Loucy (cell line): ENCODE measurements around the gene ZBTB11.

Source experiments
- H2AFZ ChIP-seq: fragments of 200-600 bp; sonication (generic); 2 replicates; pipeline ENCODE4 v1.6.0; 2016; ENCODE audit warnings: antibody characterized with exemption, mild to moderate bottlenecking, low read length, moderate library complexity
- H3F3A ChIP-seq: fragments of 200-600 bp; 2 replicates; pipeline ENCODE4 v1.6.0; 2016; ENCODE audit warnings: antibody characterized with exemption, low read depth, mild to moderate bottlenecking
- H3K27me3 ChIP-seq: fragments of 200-600 bp; sonication (generic); 2 replicates; pipeline ENCODE4 v1.6.1; 2014; ENCODE audit warnings: low read length, mild to moderate bottlenecking; ENCODE audit not compliant: insufficient read depth, poor library complexity, severe bottlenecking
- H3K36me3 ChIP-seq: fragments of 200-600 bp; sonication (generic); 2 replicates; pipeline ENCODE4 v1.6.1; 2016; ENCODE audit warnings: low read length; ENCODE audit not compliant: insufficient read depth
- H3K4me1 ChIP-seq: fragments of 200-600 bp; sonication (generic); 2 replicates; pipeline ENCODE4 v1.5.1; 2014; ENCODE audit warnings: low read length, mild to moderate bottlenecking; ENCODE audit not compliant: insufficient read depth, poor library complexity, severe bottlenecking
- H3K4me2 ChIP-seq: fragments of 200-600 bp; sonication (generic); 2 replicates; pipeline ENCODE4 v1.6.0; 2014; ENCODE audit warnings: antibody characterized with exemption, low read length, low read depth, mild to moderate bottlenecking; ENCODE audit not compliant: poor library complexity, severe bottlenecking
- H3K4me3 ChIP-seq: fragments of 200-600 bp; sonication (generic); 2 replicates; pipeline ENCODE4 v1.5.1; 2014; ENCODE audit warnings: low read length, mild to moderate bottlenecking, mixed read lengths; ENCODE audit not compliant: poor library complexity, severe bottlenecking
- H3K79me2 ChIP-seq: fragments of 200-600 bp; sonication (generic); 2 replicates; pipeline ENCODE4 v1.6.1; 2014; ENCODE audit warnings: low read length; ENCODE audit not compliant: insufficient read depth
- H3K9ac ChIP-seq: fragments of 200-600 bp; sonication (generic); 2 replicates; pipeline ENCODE4 v1.6.0; 2014; ENCODE audit warnings: mild to moderate bottlenecking, low read depth, low read length, moderate library complexity; ENCODE audit not compliant: poor library complexity, severe bottlenecking
- H3K9me2 ChIP-seq: fragments of 200-600 bp; sonication (generic); replicated peaks from 2 replicates; pipeline ENCODE4 v1.6.1; 2016; ENCODE audit warnings: low read depth, low read length, mixed read lengths
- H3K9me3 ChIP-seq: fragments of 200-600 bp; sonication (generic); 2 replicates; pipeline ENCODE4 v1.6.1; 2014; ENCODE audit warnings: mild to moderate bottlenecking, antibody characterized with exemption, low read length, low read depth; ENCODE audit not compliant: insufficient read depth
- H4K20me1 ChIP-seq: fragments of 200-600 bp; sonication (generic); 2 replicates; pipeline ENCODE4 v1.6.0; 2014; ENCODE audit warnings: antibody characterized with exemption, low read length, mild to moderate bottlenecking; ENCODE audit not compliant: insufficient read depth, poor library complexity, severe bottlenecking
- EZH2phosphoT487 ChIP-seq: fragments of 200-600 bp; IDR thresholded peaks from 2 replicates; pipeline ENCODE4 v1.6.1; 2018; ENCODE audit warnings: antibody characterized with exemption, mild to moderate bottlenecking, moderate library complexity, borderline replicate concordance
- TF ChIP-seq, protein P1 (sequence below): fragments of 200-600 bp; sonication (generic); conservative IDR thresholded peaks from 2 replicates; pipeline ENCODE4 v1.5.1; 2014; ENCODE audit warnings: mild to moderate bottlenecking, antibody characterized with exemption, low read length

Gene ZBTB11

GRCh38 chr3:101674518-101674917 is 2.4 kb downstream of the ZBTB11 start:
- peaks cover 35% of the 10 kb centered on the region for H3K4me1 ChIP-seq
- H3K9me3 ChIP-seq, result no peaks in the 10 kb centered on the region
- H3K9ac ChIP-seq, result peak overlapping the region; percentile 79
- H3K27me3 ChIP-seq, result no peaks in the 10 kb centered on the region
- no peak for TF ChIP-seq EZH2phosphoT487
- TF ChIP-seq, protein P1, sequence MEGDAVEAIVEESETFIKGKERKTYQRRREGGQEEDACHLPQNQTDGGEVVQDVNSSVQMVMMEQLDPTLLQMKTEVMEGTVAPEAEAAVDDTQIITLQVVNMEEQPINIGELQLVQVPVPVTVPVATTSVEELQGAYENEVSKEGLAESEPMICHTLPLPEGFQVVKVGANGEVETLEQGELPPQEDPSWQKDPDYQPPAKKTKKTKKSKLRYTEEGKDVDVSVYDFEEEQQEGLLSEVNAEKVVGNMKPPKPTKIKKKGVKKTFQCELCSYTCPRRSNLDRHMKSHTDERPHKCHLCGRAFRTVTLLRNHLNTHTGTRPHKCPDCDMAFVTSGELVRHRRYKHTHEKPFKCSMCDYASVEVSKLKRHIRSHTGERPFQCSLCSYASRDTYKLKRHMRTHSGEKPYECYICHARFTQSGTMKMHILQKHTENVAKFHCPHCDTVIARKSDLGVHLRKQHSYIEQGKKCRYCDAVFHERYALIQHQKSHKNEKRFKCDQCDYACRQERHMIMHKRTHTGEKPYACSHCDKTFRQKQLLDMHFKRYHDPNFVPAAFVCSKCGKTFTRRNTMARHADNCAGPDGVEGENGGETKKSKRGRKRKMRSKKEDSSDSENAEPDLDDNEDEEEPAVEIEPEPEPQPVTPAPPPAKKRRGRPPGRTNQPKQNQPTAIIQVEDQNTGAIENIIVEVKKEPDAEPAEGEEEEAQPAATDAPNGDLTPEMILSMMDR, result no peak
- H3K4me2 ChIP-seq, result peak overlapping the region; percentile 97
- peaks cover 18% of the 10 kb centered on the region for H4K20me1 ChIP-seq
- peaks cover 46% of the 10 kb centered on the region for H3K79me2 ChIP-seq
- H3F3A ChIP-seq, result no peaks in the 10 kb centered on the region
- H3K36me3 ChIP-seq, result peaks cover 5% of the 10 kb centered on the region; the same call in 1 of the 2 replicates
- peak overlapping the region; percentile 87 for H3K4me3 ChIP-seq
- H2AFZ ChIP-seq, result no peak overlapping the region
- H3K9me2 ChIP-seq, result no peaks in the 10 kb centered on the region

DNA sequence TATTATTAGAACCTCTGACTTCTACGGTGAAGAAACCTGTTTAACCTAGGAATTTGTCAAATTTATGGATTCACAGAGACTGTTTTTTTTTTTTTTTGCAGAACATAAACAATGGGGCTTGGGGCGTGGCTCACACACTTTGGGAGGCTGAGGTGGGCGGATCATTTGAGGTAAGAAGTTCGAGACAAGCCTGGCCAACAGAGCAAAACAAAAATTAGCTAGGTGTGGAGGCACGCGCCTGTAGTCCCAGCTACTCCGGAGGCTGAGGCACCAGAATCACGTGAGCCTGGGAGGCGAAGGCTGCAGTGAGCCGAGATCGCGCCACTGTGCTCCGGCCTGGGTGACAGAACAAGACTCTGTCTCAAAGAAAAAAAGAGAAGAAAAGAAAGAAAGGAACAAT is 3.0 kb downstream of the ZBTB11 start:
- Histone ChIP-seq H3K4me3 (peak overlapping the region; percentile 22), H3K36me3 (peaks cover 11% of the 10 kb centered on the region; the same call in 1 of the 2 replicates), H3K9me2 (no peaks in the 10 kb centered on the region), H4K20me1 (peaks cover 18% of the 10 kb centered on the region), H3K79me2 (peaks cover 46% of the 10 kb centered on the region), H2AFZ (no peak overlapping the region), H3F3A (no peaks in the 10 kb centered on the region), H3K4me1 (peaks cover 35% of the 10 kb centered on the region), H3K9ac (no peak overlapping the region), H3K27me3 (no peaks in the 10 kb centered on the region), H3K4me2 (peak overlapping the region; percentile 52), H3K9me3 (no peaks in the 10 kb centered on the region)
- no peak for TF ChIP-seq EZH2phosphoT487
- TF ChIP-seq, protein P1, result no peak

DNA sequence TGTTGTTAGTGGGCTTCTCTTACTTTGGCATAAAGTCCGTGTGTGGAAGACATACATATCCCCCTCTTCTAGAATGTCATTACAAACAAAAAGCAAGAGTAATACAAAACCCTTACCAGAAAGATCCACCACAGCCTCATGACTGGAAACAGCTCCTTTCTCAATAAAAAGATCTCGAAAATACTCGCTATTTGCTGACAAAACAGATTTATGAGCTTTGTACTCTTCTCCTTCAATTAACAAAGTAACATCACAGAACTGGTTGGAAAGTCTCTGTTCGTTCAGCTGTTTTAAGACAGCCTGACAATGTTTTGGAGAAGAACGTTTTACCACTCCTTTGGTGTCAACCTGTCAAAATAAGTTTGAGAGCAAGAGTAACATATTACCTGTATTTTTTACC is 5.9 kb downstream of the ZBTB11 start:
- H3K9ac ChIP-seq, result no peak overlapping the region
- peaks cover 36% of the 10 kb centered on the region for H3K79me2 ChIP-seq
- no peaks in the 10 kb centered on the region for H3K9me2 ChIP-seq
- no peaks in the 10 kb centered on the region for H3K9me3 ChIP-seq
- no peaks in the 10 kb centered on the region for H3K27me3 ChIP-seq
- H3K4me1 ChIP-seq, result peaks cover 26% of the 10 kb centered on the region
- H3K36me3 ChIP-seq, result peaks cover 23% of the 10 kb centered on the region; the same call in 1 of the 2 replicates
- H3F3A ChIP-seq, result no peaks in the 10 kb centered on the region
- no peak overlapping the region for H3K4me3 ChIP-seq
- H3K4me2 ChIP-seq, result no peak overlapping the region
- no peak for TF ChIP-seq EZH2phosphoT487
- TF ChIP-seq, protein P1, result no peak
- peaks cover 18% of the 10 kb centered on the region for H4K20me1 ChIP-seq
- H2AFZ ChIP-seq, result no peak overlapping the region
